Lower lobe of right lung (tissue), 2 donors: ENCODE results near the gene HEPACAM2. TPM values are rescaled to one million over a fixed set of nuclear protein-coding genes. Genes with fewer than 3 reads are reported as not detected.

Experiments
- ATAC-seq, 2 donors: fragments of 200-7000 bp; cut with Tn5 transposase; one replicate each; pipeline ENCODE4 v1.9.1; 2020 to 2022; ENCODE audit warnings: mild to moderate bottlenecking in 2 of 2, moderate library complexity in 2 of 2
- DNase-seq: peaks from one replicate; pipeline ENCODE4 v3.0.0-alpha.2; 2020
- H3K27ac ChIP-seq: fragments of 200-600 bp; one replicate; pipeline ENCODE4 v1.8.0; 2022
- H3K27me3 ChIP-seq: fragments of 200-600 bp; one replicate; pipeline ENCODE4 v1.8.0; 2022; ENCODE audit warnings: low read depth
- H3K36me3 ChIP-seq: fragments of 200-600 bp; one replicate; pipeline ENCODE4 v1.8.0; 2022; ENCODE audit warnings: mild to moderate bottlenecking
- H3K4me1 ChIP-seq: fragments of 200-600 bp; one replicate; pipeline ENCODE4 v1.8.0; 2022
- H3K4me3 ChIP-seq: fragments of 200-600 bp; one replicate; pipeline ENCODE4 v1.8.0; 2022; ENCODE audit warnings: mild to moderate bottlenecking
- H3K9me3 ChIP-seq: fragments of 200-600 bp; one replicate; pipeline ENCODE4 v1.8.0; 2022
- CTCF ChIP-seq: fragments of 200-600 bp; IDR thresholded peaks from one replicate; pipeline ENCODE4 v1.8.0; 2022; ENCODE audit warnings: antibody characterized with exemption, mild to moderate bottlenecking
- intact Hi-C: fragments of 100-400 bp; cut with DNase I; formaldehyde crosslinking; loops from one replicate; pipeline ENCODE4 v1.11.0; 2022
- total RNA-seq: library from RNA; stranded (reverse); fragmentation: NEBNext Ultra II Directional; extraction: Animal tissue kit (Norgen Biotek cat#: 25700); gene quantifications from one replicate; pipeline ENCODE4 v1.2.1, GENCODE V29; 2021
- donor health status: DM: no; HTN: yes; CAD: no; lungs with severe emphysema.

The HEPACAM2 gene
- total RNA-seq, 1 donor from 2014 or later = 0.18 TPM

- H3K4me3 ChIP-seq = no peak overlapping the region
- no peaks in the 10 kb centered on the region for H3K4me1 ChIP-seq
- no peaks in the 10 kb centered on the region for H3K36me3 ChIP-seq
- H3K27me3 ChIP-seq = no peaks in the 10 kb centered on the region
- intact Hi-C loops = no loop called here
- no peak overlapping the region for H3K27ac ChIP-seq
- TF ChIP-seq CTCF = no peak
- ATAC-seq = no peak
- H3K9me3 ChIP-seq = no peaks in the 10 kb centered on the region
- DNase-seq = no peak
Measured at GRCh38 chr7:93188870-93189634, 37.2 kb downstream of the HEPACAM2 start.

- H3K9me3 ChIP-seq = no peaks in the 10 kb centered on the region
- H3K4me3 ChIP-seq = no peak overlapping the region
- no peaks in the 10 kb centered on the region for H3K36me3 ChIP-seq
- no peak overlapping the region for H3K27ac ChIP-seq
- H3K27me3 ChIP-seq = no peaks in the 10 kb centered on the region
- H3K4me1 ChIP-seq = no peaks in the 10 kb centered on the region
- intact Hi-C loops = no loop called here
- no peak for TF ChIP-seq CTCF
- DNase-seq (no peak), ATAC-seq (no peak)
Measured at GRCh38 chr7:93185303-93186027, 40.8 kb downstream of the HEPACAM2 start.

- Histone ChIP-seq H3K27ac (no peak overlapping the region), H3K36me3 (no peaks in the 10 kb centered on the region), H3K9me3 (no peaks in the 10 kb centered on the region), H3K27me3 (no peaks in the 10 kb centered on the region), H3K4me1 (no peaks in the 10 kb centered on the region), H3K4me3 (no peak overlapping the region)
- ATAC-seq = no peak
- TF ChIP-seq CTCF = no peak
- intact Hi-C loops = no loop called here
- DNase-seq = no peak
Measured at GRCh38 chr7:93179173-93179572, 47.1 kb downstream of the HEPACAM2 start.

GRCh38 chr7:93178213-93178612, 48.1 kb downstream of the HEPACAM2 start:
- Histone ChIP-seq H3K27me3 (no peaks in the 10 kb centered on the region), H3K4me1 (no peaks in the 10 kb centered on the region), H3K4me3 (no peak overlapping the region), H3K27ac (no peak overlapping the region), H3K36me3 (no peaks in the 10 kb centered on the region), H3K9me3 (no peaks in the 10 kb centered on the region)
- intact Hi-C loops = no loop called here
- ATAC-seq (no peak), DNase-seq (no peak)
- TF ChIP-seq CTCF = no peak

- no peaks in the 10 kb centered on the region for H3K27me3 ChIP-seq
- ATAC-seq = no peak
- no peaks in the 10 kb centered on the region for H3K36me3 ChIP-seq
- intact Hi-C loops = no loop called here
- TF ChIP-seq CTCF = no peak
- H3K9me3 ChIP-seq = no peaks in the 10 kb centered on the region
- H3K4me1 ChIP-seq = no peaks in the 10 kb centered on the region
- DNase-seq = no peak
- no peak overlapping the region for H3K4me3 ChIP-seq
- no peak overlapping the region for H3K27ac ChIP-seq
Measured at GRCh38 chr7:93176992-93177580, 49.2 kb downstream of the HEPACAM2 start.
